HepG2 (cell line): ENCODE measurements around the gene ARCN1. TPM values are rescaled to one million over a fixed set of nuclear protein-coding genes. Genes with fewer than 3 reads are reported as not detected.

ENCODE experiments used
- CHD2 ChIP-seq: IDR thresholded peaks from 2 replicates; pipeline ENCODE4 v1.6.1; 2011; ENCODE audit warnings: low read depth, low read length, improper control_type of control experiment
- HINFP ChIP-seq: sonication (generic); formaldehyde crosslinking; IDR thresholded peaks from 2 replicates; pipeline ENCODE4 v1.4.0; 2020; ENCODE audit warnings: low read depth, mild to moderate bottlenecking, missing genetic modification reagents
- HMGXB4 ChIP-seq, 2 experiments: sonication (generic) in 1 of 2; formaldehyde crosslinking in 1 of 2; IDR thresholded peaks; 2 replicates each; pipeline versions ENCODE4 v1.4.0 to v1.6.1; 2018 to 2020; ENCODE audit warnings: missing genetic modification reagents in 2 of 2, borderline replicate concordance in 1 of 2, low read depth in 1 of 2, mild to moderate bottlenecking in 1 of 2, missing biosample characterization in 1 of 2
- HOMEZ ChIP-seq: IDR thresholded peaks from 2 replicates; pipeline ENCODE4 v1.6.1; 2016; ENCODE audit warnings: low read depth
- KAT8 ChIP-seq: IDR thresholded peaks from 2 replicates; pipeline ENCODE4 v1.6.1; 2016; ENCODE audit warnings: missing genetic modification reagents, missing compliant biosample characterization
- KLF15 ChIP-seq: sonication (generic); formaldehyde crosslinking; IDR thresholded peaks from 2 replicates; pipeline ENCODE4 v1.8.1; 2023; ENCODE audit warnings: borderline replicate concordance, mild to moderate bottlenecking, inconsistent platforms, missing genetic modification reagents, mixed read lengths
- MBD4 ChIP-seq: IDR thresholded peaks from 2 replicates; pipeline ENCODE4 v1.6.1; 2012; ENCODE audit warnings: low read length, inconsistent platforms, borderline replicate concordance
- MXD1 ChIP-seq: sonication (generic); formaldehyde crosslinking; IDR thresholded peaks from 2 replicates; pipeline ENCODE4 v1.4.0; 2020; ENCODE audit warnings: mild to moderate bottlenecking, missing genetic modification reagents
- SNAPC5 ChIP-seq: sonication (generic); formaldehyde crosslinking; IDR thresholded peaks from 2 replicates; pipeline ENCODE4 v1.8.1; 2023; ENCODE audit warnings: mild to moderate bottlenecking, missing genetic modification reagents, borderline replicate concordance
- TRIM24 ChIP-seq: sonication (generic); formaldehyde crosslinking; IDR thresholded peaks from 2 replicates; pipeline ENCODE4 v1.8.0; 2022; ENCODE audit warnings: mild to moderate bottlenecking, missing genetic modification reagents
- ZBTB26 ChIP-seq: IDR thresholded peaks from 2 replicates; pipeline ENCODE4 v1.6.1; 2016; ENCODE audit warnings: missing compliant biosample characterization, missing genetic modification reagents, borderline replicate concordance
- ZBTB7B ChIP-seq: sonication (generic); formaldehyde crosslinking; IDR thresholded peaks from 2 replicates; pipeline ENCODE4 v1.4.0; 2020; ENCODE audit warnings: missing genetic modification reagents
- ZNF326 ChIP-seq: sonication (generic); formaldehyde crosslinking; IDR thresholded peaks from 2 replicates; pipeline ENCODE4 v1.4.0; 2020; ENCODE audit warnings: missing genetic modification reagents, borderline replicate concordance
- ZNF547 ChIP-seq: sonication (generic); formaldehyde crosslinking; IDR thresholded peaks from 2 replicates; pipeline ENCODE4 v1.5.1; 2020; ENCODE audit warnings: mild to moderate bottlenecking, missing genetic modification reagents
- ZNF709 ChIP-seq: sonication (generic); formaldehyde crosslinking; IDR thresholded peaks from 2 replicates; pipeline ENCODE4 v1.5.0; 2020; ENCODE audit warnings: mild to moderate bottlenecking, missing genetic modification reagents
- ZNF770 ChIP-seq: sonication (generic); formaldehyde crosslinking; IDR thresholded peaks from 2 replicates; pipeline ENCODE4 v1.5.0; 2020; ENCODE audit warnings: mild to moderate bottlenecking, missing genetic modification reagents
- ZNF776 ChIP-seq: sonication (generic); formaldehyde crosslinking; IDR thresholded peaks from 2 replicates; pipeline ENCODE4 v1.4.0; 2020; ENCODE audit warnings: mild to moderate bottlenecking, missing genetic modification reagents
- ZNF782 ChIP-seq: sonication (generic); formaldehyde crosslinking; IDR thresholded peaks from 2 replicates; pipeline ENCODE4 v1.4.0; 2020; ENCODE audit warnings: missing genetic modification reagents, mild to moderate bottlenecking, borderline replicate concordance
- ZNF816 ChIP-seq: sonication (generic); formaldehyde crosslinking; IDR thresholded peaks from 2 replicates; pipeline ENCODE4 v1.8.0; 2022; ENCODE audit warnings: missing genetic modification reagents, mild to moderate bottlenecking, borderline replicate concordance
- ZSCAN9 ChIP-seq: IDR thresholded peaks from 2 replicates; pipeline ENCODE4 v1.6.1; 2016; ENCODE audit warnings: borderline replicate concordance
- polyA plus RNA-seq, 8 experiments: library from polyadenylated mRNA; depleted of rRNA in 3 of 8; stranded (reverse) in 7 of 8; unstranded in 1 of 8; fragments of >200 nt; fragmentation: Illumina TruSeq in 4 of 8; extraction: Trizol in 4 of 8; gene quantifications; 2 replicates each; pipeline versions ENCODE4 v1.2.1 to v1.2.3, GENCODE V29; 2011 to 2016; ENCODE audit warnings: low read depth in 4 of 8, missing spikeins in 1 of 8, mixed read lengths in 1 of 8; ENCODE audit not compliant: insufficient read depth in 1 of 8
- total RNA-seq, 5 experiments: library from RNA; depleted of rRNA; stranded (reverse); fragments of >200 nt; fragmentation: Illumina TruSeq; extraction: Trizol; gene quantifications; 2 replicates each; pipeline ENCODE4 v1.2.3, GENCODE V29; 2016; ENCODE audit warnings: low read depth in 1 of 5

Gene ARCN1
- total and polyA plus RNA-seq, 2 of the 13 experiments (the other 11 are each of a cell fraction or from before 2014, with no cell fraction given): 148 to 200 TPM

- TF ChIP-seq ZNF326 (CRISPR knock-in tag) (no peak), ZSCAN9 (CRISPR knock-in tag) (no peak), ZNF816 (CRISPR knock-in tag) (no peak), KAT8 (CRISPR knock-in tag) (no peak), HMGXB4 (CRISPR knock-in tag; IDR thresholded peaks at IDR 0.05; ENCODE audit: borderline replicate concordance in 1 of 2, low read depth in 1 of 2) (no peak; a peak in 1 of 4 replicates), HINFP (CRISPR knock-in tag) (0 out of 2 replicates have a peak, but pooled peaks have one; percentile 14), ZBTB26 (no peak), ZNF547 (CRISPR knock-in tag) (no peak), KLF15 (CRISPR knock-in tag) (no peak; the same call in 1 of the 2 replicates), ZNF770 (CRISPR knock-in tag) (no peak), ZNF776 (no peak; the same call in 1 of the 2 replicates), TRIM24 (CRISPR knock-in tag) (no peak), ZBTB7B (CRISPR knock-in tag) (0 out of 2 replicates have a peak, but pooled peaks have one; percentile 4), ZNF709 (CRISPR knock-in tag) (no peak), MBD4 (no peak), HOMEZ (no peak), SNAPC5 (CRISPR knock-in tag) (no peak), ZNF782 (CRISPR knock-in tag) (0 out of 2 replicates have a peak, but pooled peaks have one; percentile 49), CHD2 (no peak), MXD1 (CRISPR knock-in tag) (0 out of 2 replicates have a peak, but pooled peaks have one; percentile 22)
Observed at GRCh38 chr11:118621071-118621783, 49.0 kb downstream of the ARCN1 start (continued).
